IMR-90 (cell line): Measurements from ENCODE around the gene ALK. TPM values are rescaled to one million over a fixed set of nuclear protein-coding genes. Genes with fewer than 3 reads are reported as not detected.

Source experiments
- ATAC-seq: fragments of 200-7000 bp; cut with Tn5 transposase; 2 replicates; pipeline ENCODE4 v1.9.1; 2020; ENCODE audit warnings: low read depth, mild to moderate bottlenecking, moderate library complexity
- BruUV-seq: library from RNA; stranded (reverse); fragments of 400-500 nt; replicated peaks from 2 replicates; lab custom pipeline; 2021; lab: Mats Ljungman, UMichigan
- CTCF ChIA-PET: fragments of 300-600 bp; formaldehyde crosslinking; extraction: SDS; loops from one replicate; lab custom pipeline; 2021; ENCODE audit warnings: antibody characterized with exemption; lab: Yijun Ruan, JAX
- POLR2A ChIA-PET: fragments of 300-600 bp; sonication (Branson Sonifier 250); formaldehyde crosslinking; loops from one replicate; lab custom pipeline; 2022; ENCODE audit warnings: antibody characterized with exemption; ENCODE audit not compliant: unreplicated experiment; lab: Charles Lee
- DNase-seq: peaks from one replicate; pipeline ENCODE4 v3.0.0; 2013
- H2AFZ ChIP-seq: replicated peaks from 2 replicates; pipeline ENCODE3; 2013; ENCODE audit warnings: low read length, mild to moderate bottlenecking; ENCODE audit not compliant: poor library complexity
- H2AK5ac ChIP-seq: 2 replicates; pipeline ENCODE4 v1.6.1; 2013; ENCODE audit warnings: low read depth, low read length, inconsistent platforms
- H2AK9ac ChIP-seq: replicated peaks from 2 replicates; pipeline ENCODE3; 2013; ENCODE audit warnings: mild to moderate bottlenecking, low read depth, low read length, moderate library complexity; ENCODE audit not compliant: poor library complexity
- H2BK120ac ChIP-seq: 2 replicates; pipeline ENCODE4 v1.6.1; 2013; ENCODE audit warnings: low read depth, low read length, inconsistent platforms
- H2BK15ac ChIP-seq: 3 replicates; pipeline ENCODE4 v1.6.1; 2013; ENCODE audit warnings: low read depth, low read length, inconsistent platforms
- H2BK20ac ChIP-seq: 2 replicates; pipeline ENCODE4 v1.6.1; 2013; ENCODE audit warnings: low read depth, mild to moderate bottlenecking, inconsistent platforms, low read length, moderate library complexity
- H2BK5ac ChIP-seq: 2 replicates; pipeline ENCODE4 v1.6.1; 2013; ENCODE audit warnings: mild to moderate bottlenecking, low read depth, low read length, inconsistent platforms; ENCODE audit not compliant: poor library complexity, severe bottlenecking
- H3K14ac ChIP-seq: replicated peaks from 2 replicates; pipeline ENCODE4 v1.6.1; 2013; ENCODE audit warnings: low read depth, low read length, inconsistent platforms
- H3K18ac ChIP-seq: 2 replicates; pipeline ENCODE4 v1.6.1; 2013; ENCODE audit warnings: low read depth, low read length, control low read depth
- H3K23ac ChIP-seq: 2 replicates; pipeline ENCODE4 v1.6.1; 2013; ENCODE audit warnings: low read depth, low read length, inconsistent platforms
- H3K27ac ChIP-seq: 2 replicates; pipeline ENCODE4 v1.5.1; 2013; ENCODE audit warnings: mild to moderate bottlenecking, control low read depth, low read length; ENCODE audit not compliant: insufficient read depth
- H3K27me3 ChIP-seq: 2 replicates; pipeline ENCODE4 v1.6.1; 2013; ENCODE audit warnings: low read length; ENCODE audit not compliant: control insufficient read depth, insufficient read depth
- H3K36me3 ChIP-seq: 2 replicates; pipeline ENCODE4 v1.6.1; 2013; ENCODE audit warnings: low read length, mixed read lengths; ENCODE audit not compliant: control insufficient read depth, insufficient read depth
- H3K4ac ChIP-seq: 2 replicates; pipeline ENCODE4 v1.6.1; 2013; ENCODE audit warnings: low read depth, low read length, inconsistent platforms
- H3K4me1 ChIP-seq: 2 replicates; pipeline ENCODE4 v1.6.1; 2013; ENCODE audit warnings: low read length, mixed read lengths; ENCODE audit not compliant: control insufficient read depth, insufficient read depth
- H3K4me2 ChIP-seq: 2 replicates; pipeline ENCODE4 v1.6.1; 2013; ENCODE audit warnings: low read depth, mild to moderate bottlenecking, control low read depth, low read length, moderate library complexity
- H3K4me3 ChIP-seq: 2 replicates; pipeline ENCODE4 v1.5.1; 2013; ENCODE audit warnings: low read depth, mild to moderate bottlenecking, control low read depth, low read length, moderate library complexity; ENCODE audit not compliant: insufficient read depth
- H3K56ac ChIP-seq: 2 replicates; pipeline ENCODE4 v1.6.1; 2013; ENCODE audit warnings: low read length, inconsistent platforms; ENCODE audit not compliant: insufficient read depth; ENCODE audit errors: extremely low read depth
- H3K79me1 ChIP-seq, 2 experiments: 2 replicates each; pipeline ENCODE4 v1.6.1; 2013; ENCODE audit warnings: low read length in 2 of 2, inconsistent platforms in 1 of 2, low read depth in 1 of 2
- H3K9ac ChIP-seq: 2 replicates; pipeline ENCODE4 v1.6.1; 2013; ENCODE audit warnings: low read depth, low read length, control low read depth
- H3K9me1 ChIP-seq: 2 replicates; pipeline ENCODE4 v1.6.1; 2013; ENCODE audit warnings: low read length, inconsistent platforms; ENCODE audit not compliant: insufficient read depth
- H3K9me3 ChIP-seq: 2 replicates; pipeline ENCODE4 v1.6.1; 2013; ENCODE audit warnings: low read length; ENCODE audit not compliant: control insufficient read depth, insufficient read depth
- H4K20me1 ChIP-seq: 2 replicates; pipeline ENCODE4 v1.6.1; 2013; ENCODE audit warnings: low read length, inconsistent platforms; ENCODE audit not compliant: insufficient read depth
- H4K5ac ChIP-seq: 2 replicates; pipeline ENCODE4 v1.6.1; 2013; ENCODE audit warnings: mild to moderate bottlenecking, low read depth, low read length, control low read depth
- H4K8ac ChIP-seq, 2 experiments: 2 replicates each; pipeline ENCODE4 v1.6.1; 2013; ENCODE audit warnings: low read depth in 2 of 2, low read length in 2 of 2, control low read depth in 1 of 2, inconsistent platforms in 1 of 2
- H4K91ac ChIP-seq: 2 replicates; pipeline ENCODE4 v1.6.1; 2013; ENCODE audit warnings: low read depth, low read length, inconsistent platforms; ENCODE audit not compliant: insufficient read depth
- BHLHE40 ChIP-seq: fragments of 150-350 bp; IDR thresholded peaks from 2 replicates; pipeline ENCODE4 v1.6.1; 2016; ENCODE audit warnings: mild to moderate bottlenecking, low read depth, low read length
- CEBPB ChIP-seq: IDR thresholded peaks from 2 replicates; pipeline ENCODE4 v1.6.1; 2012; ENCODE audit warnings: low read depth, low read length, improper control_type of control experiment
- CHD1 ChIP-seq: IDR thresholded peaks from 2 replicates; pipeline ENCODE4 v1.6.1; 2012; ENCODE audit warnings: low read depth, low read length, improper control_type of control experiment
- FOS ChIP-seq: fragments of 150-350 bp; IDR thresholded peaks from 2 replicates; pipeline ENCODE4 v1.6.1; 2016; ENCODE audit warnings: low read depth, low read length
- MXI1 ChIP-seq: IDR thresholded peaks from 2 replicates; pipeline ENCODE4 v1.6.1; 2012; ENCODE audit warnings: low read depth, mild to moderate bottlenecking, low read length, moderate library complexity, borderline replicate concordance
- NFE2L2 ChIP-seq: fragments of 150-350 bp; IDR thresholded peaks from 2 replicates; pipeline ENCODE4 v1.6.1; 2016; ENCODE audit warnings: low read depth, mild to moderate bottlenecking, low read length
- RAD21 ChIP-seq: IDR thresholded peaks from 2 replicates; pipeline ENCODE4 v1.6.1; 2012; ENCODE audit warnings: low read length, improper control_type of control experiment
- RCOR1 ChIP-seq: IDR thresholded peaks from 2 replicates; pipeline ENCODE4 v1.6.1; 2012; ENCODE audit warnings: mild to moderate bottlenecking, low read length, improper control_type of control experiment; ENCODE audit not compliant: insufficient replicate concordance
- RFX5 ChIP-seq: IDR thresholded peaks from 2 replicates; pipeline ENCODE4 v1.8.0; 2012; ENCODE audit warnings: low read depth, mild to moderate bottlenecking, low read length, moderate library complexity
- SMC3 ChIP-seq: fragments of 150-350 bp; IDR thresholded peaks from 2 replicates; pipeline ENCODE4 v1.6.1; 2016; ENCODE audit warnings: low read depth, mild to moderate bottlenecking, antibody characterized with exemption, low read length, moderate library complexity
- WGBS, 2 experiments: methylation state at CpG; one replicate each; pipeline versions ENCODE4 v1.1.5 to v1.1.7; 2013; ENCODE audit warnings: missing lambda C conversion rate in 2 of 2; ENCODE audit not compliant: insufficient read length in 1 of 2; ENCODE audit errors: extremely low coverage in 2 of 2; 5-methylcytosine and 5-hydroxymethylcytosine counted together
- dilution Hi-C: fragments of 300-500 bp; cut with HindIII; formaldehyde crosslinking; loops from one replicate; pipeline ENCODE4 v1.14.3; 2018; ENCODE audit warnings: low sequenced_read_pairs; ENCODE audit not compliant: unreplicated experiment
- in situ Hi-C: fragments of 300-500 bp; cut with MboI; formaldehyde crosslinking; loops from 3 replicates; pipeline ENCODE4 v1.14.3; 2019; ENCODE audit warnings: low sequenced_read_pairs, inconsistent platforms, mixed read lengths
- intact Hi-C: fragments of 100-400 bp; cut with micrococcal nuclease; formaldehyde crosslinking; loops from 2 replicates; pipeline ENCODE4 v1.10.0; 2022
- polyA plus RNA-seq, 3 experiments: library from polyadenylated mRNA; depleted of rRNA; stranded (reverse); fragments of >200 nt; gene quantifications; 2 replicates each; pipeline ENCODE4 v1.2.3, GENCODE V29; 2012; ENCODE audit warnings: low replicate concordance in 1 of 3
- total RNA-seq: library from RNA; depleted of rRNA; stranded (reverse); fragments of >200 nt; gene quantifications from 2 replicates; pipeline ENCODE4 v1.2.3, GENCODE V29; 2012

Gene ALK
- total and polyA plus RNA-seq, 2 of the 4 experiments (the other 2 are of a cell fraction), result not detected

DNA sequence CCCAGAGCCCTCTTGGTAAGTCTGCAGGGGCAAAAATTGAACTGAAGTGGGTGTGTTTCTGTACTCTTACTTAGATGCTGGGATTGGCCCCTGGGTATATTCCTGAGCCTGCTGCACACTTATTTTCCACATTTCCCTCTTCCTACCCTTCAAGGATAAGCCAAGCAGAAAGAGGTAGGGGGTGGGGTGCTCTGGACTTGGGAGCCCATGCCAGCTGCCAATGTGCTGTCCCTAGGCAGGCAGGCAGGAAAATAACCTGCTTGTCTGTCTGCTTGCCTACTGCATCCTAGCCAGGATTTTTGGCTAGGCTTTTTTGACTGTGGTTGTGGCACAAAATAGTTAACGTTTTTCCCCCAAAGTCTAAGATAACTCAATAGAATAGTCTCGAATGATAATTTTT is 234.3 kb downstream of the ALK start:
- dilution Hi-C loops, result no loop called here
- no TSS peak for BruUV-seq
- Histone ChIP-seq H3K14ac (no peak overlapping the region), H2BK20ac (no peak overlapping the region), H2BK120ac (no peak overlapping the region), H3K79me1 (no peaks in the 10 kb centered on the region), H3K23ac (no peak overlapping the region), H3K4me1 (no peaks in the 10 kb centered on the region), H3K27me3 (peaks cover 15% of the 10 kb centered on the region), H2BK5ac (no peak overlapping the region), H3K9me1 (no peaks in the 10 kb centered on the region), H3K4ac (no peak overlapping the region), H3K9ac (no peak overlapping the region), H2AFZ (no peak overlapping the region), H3K27ac (no peak overlapping the region), H2BK15ac (no peak overlapping the region), H3K4me3 (no peak overlapping the region), H4K20me1 (no peaks in the 10 kb centered on the region), H3K18ac (no peak overlapping the region), H4K91ac (no peak overlapping the region), H3K56ac (no peak overlapping the region), H3K9me3 (no peaks in the 10 kb centered on the region), H2AK5ac (no peak overlapping the region), H3K36me3 (no peaks in the 10 kb centered on the region), H2AK9ac (no peak overlapping the region), H4K8ac (no peak overlapping the region), H4K5ac (no peak overlapping the region), H3K4me2 (no peak overlapping the region)
- intact Hi-C loops, result no loop called here
- WGBS, 2 experiments, result no CpG with 5 or more reads among the region's 2 CpGs
- no peak for TF ChIP-seq SMC3
- no peak for TF ChIP-seq CHD1
- no peak for TF ChIP-seq CEBPB
- no peak for TF ChIP-seq FOS
- TF ChIP-seq RAD21, result no peak
- TF ChIP-seq RCOR1, result no peak
- no peak for TF ChIP-seq NFE2L2
- no peak for TF ChIP-seq BHLHE40
- TF ChIP-seq MXI1, result no peak
- no peak for TF ChIP-seq RFX5
- CTCF ChIA-PET, result no interaction called here
- in situ Hi-C loops, result no loop called here
- POLR2A ChIA-PET, result no interaction called here
- ATAC-seq, result no peak
- no peak for DNase-seq
